PFSK-1 (cell line): Measurements from ENCODE around the gene PRND.

ENCODE experiments used
- POLR2AphosphoS5 ChIP-seq: IDR thresholded peaks from 2 replicates; pipeline ENCODE4 v1.6.1; 2012; ENCODE audit warnings: low read depth, mild to moderate bottlenecking, control low read depth, low read length, moderate library complexity
- SIN3A ChIP-seq: IDR thresholded peaks from 2 replicates; pipeline ENCODE4 v1.6.1; 2012; ENCODE audit warnings: mild to moderate bottlenecking, low read length, moderate library complexity, borderline replicate concordance; ENCODE audit not compliant: insufficient read depth

DNA sequence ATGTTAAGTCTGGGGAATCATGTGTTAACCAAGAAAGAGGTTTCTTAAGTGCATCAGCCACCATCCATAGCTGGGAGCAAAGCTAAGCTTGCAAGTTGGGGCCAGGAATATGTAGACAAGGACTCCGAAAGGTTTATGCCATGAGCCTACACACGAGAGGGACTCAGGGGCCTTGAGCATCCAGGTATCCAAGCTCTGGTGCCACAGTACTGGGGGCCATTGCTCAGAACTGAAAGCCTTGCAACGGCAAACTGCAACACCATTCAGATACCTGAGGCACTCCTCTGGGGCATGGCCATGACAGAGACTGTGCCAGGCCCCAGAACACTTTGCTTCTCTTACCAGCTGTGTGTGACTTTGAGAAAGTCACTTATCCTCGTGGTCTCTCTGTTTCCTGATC lies 27.6 kb downstream of the PRND start:
- TF ChIP-seq SIN3A (no peak), POLR2AphosphoS5 (no peak)
